GM19438 (cell line): ENCODE measurements around the gene PHF21A.

Experiments used
- ATAC-seq: cut with Tn5 transposase; IDR thresholded peaks from one replicate; pipeline ENCODE4 v1.9.1; 2021; ENCODE audit warnings: low read depth; ENCODE audit not compliant: unreplicated experiment

PHF21A gene

GRCh38 chr11:46079662-46080061 lies 41.6 kb downstream of the PHF21A start:
- no peak for ATAC-seq

GRCh38 chr11:46075928-46076327 lies 45.3 kb downstream of the PHF21A start:
- no peak for ATAC-seq

GRCh38 chr11:46075168-46075567 lies 46.1 kb downstream of the PHF21A start:
- no peak for ATAC-seq

- ATAC-seq: no peak
Measured at GRCh38 chr11:46073632-46074031, 47.6 kb downstream of the PHF21A start.

GRCh38 chr11:46072172-46072964 lies 48.9 kb downstream of the PHF21A start:
- no peak for ATAC-seq

GRCh38 chr11:46071091-46071490 lies 50.2 kb downstream of the PHF21A start:
- no peak for ATAC-seq

GRCh38 chr11:46069595-46069994 lies 51.7 kb downstream of the PHF21A start:
- ATAC-seq: no peak

- no peak for ATAC-seq
Measured at GRCh38 chr11:46066335-46066734, 54.9 kb downstream of the PHF21A start.

GRCh38 chr11:46065681-46066080 lies 55.6 kb downstream of the PHF21A start:
- no peak for ATAC-seq

- ATAC-seq: no peak
Measured at GRCh38 chr11:46064221-46064620, 57.0 kb downstream of the PHF21A start.

GRCh38 chr11:46063138-46063537 lies 58.1 kb downstream of the PHF21A start:
- no peak for ATAC-seq

- ATAC-seq: no peak
Measured at GRCh38 chr11:46060013-46060412, 61.2 kb downstream of the PHF21A start.

GRCh38 chr11:46057489-46057888 lies 63.8 kb downstream of the PHF21A start:
- ATAC-seq: no peak

- ATAC-seq: no peak
Measured at GRCh38 chr11:46055371-46055770, 65.9 kb downstream of the PHF21A start.

GRCh38 chr11:46051102-46051501 lies 70.2 kb downstream of the PHF21A start:
- no peak for ATAC-seq

- no peak for ATAC-seq
Measured at GRCh38 chr11:46050662-46051061, 70.6 kb downstream of the PHF21A start.

- ATAC-seq: no peak
Measured at GRCh38 chr11:46050003-46050461, 71.2 kb downstream of the PHF21A start.

GRCh38 chr11:46049325-46049897 lies 71.8 kb downstream of the PHF21A start:
- no peak for ATAC-seq

- ATAC-seq: no peak
Measured at GRCh38 chr11:46048198-46048597, 73.1 kb downstream of the PHF21A start.

- no peak for ATAC-seq
Measured at GRCh38 chr11:46047520-46047919, 73.7 kb downstream of the PHF21A start.

GRCh38 chr11:46045811-46046210 lies 75.4 kb downstream of the PHF21A start:
- no peak for ATAC-seq

- no peak for ATAC-seq
Measured at GRCh38 chr11:46044601-46045000, 76.7 kb downstream of the PHF21A start.
